A673 (cell line): Measurements from ENCODE around the gene ANK3. TPM values are rescaled to one million over a fixed set of nuclear protein-coding genes. Genes with fewer than 3 reads are reported as not detected.

Experiments used
- BruUV-seq: library from RNA; stranded (reverse); fragments of 400-500 nt; replicated peaks from 2 replicates; lab custom pipeline; 2021; lab: Mats Ljungman, UMichigan
- CTCF ChIA-PET: fragments of 300-600 bp; sonication (Branson Sonifier 250); formaldehyde crosslinking; loops from one replicate; lab custom pipeline; 2022; ENCODE audit warnings: antibody characterized with exemption; lab: Charles Lee
- POLR2A ChIA-PET: fragments of 300-600 bp; sonication (Branson Sonifier 250); formaldehyde crosslinking; loops from one replicate; lab custom pipeline; 2022; ENCODE audit warnings: antibody characterized with exemption; ENCODE audit not compliant: low non-redundant PET; lab: Charles Lee
- DNase-seq: peaks from one replicate; pipeline ENCODE4 v3.0.0-alpha.2; 2015; ENCODE audit warnings: low spot score
- H3K27ac ChIP-seq: fragments of 200-600 bp; sonication (generic); 2 replicates; pipeline ENCODE4 v1.5.1; 2016; ENCODE audit warnings: mixed run types, low read depth, mild to moderate bottlenecking, mixed read lengths, antibody characterized with exemption, low read length; ENCODE audit not compliant: poor library complexity, severe bottlenecking
- H3K27me3 ChIP-seq: fragments of 200-600 bp; sonication (generic); replicated peaks from 2 replicates; pipeline ENCODE4 v1.6.1; 2017; ENCODE audit warnings: mixed run types, low read depth, mild to moderate bottlenecking, mixed read lengths, antibody characterized with exemption, low read length; ENCODE audit not compliant: insufficient read depth, poor library complexity
- H3K36me3 ChIP-seq: fragments of 200-600 bp; sonication (generic); 2 replicates; pipeline ENCODE4 v1.6.1; 2016; ENCODE audit warnings: mixed run types, mild to moderate bottlenecking, mixed read lengths, antibody characterized with exemption, low read length; ENCODE audit not compliant: insufficient read depth, poor library complexity, severe bottlenecking
- H3K4me1 ChIP-seq: fragments of 200-600 bp; sonication (generic); 2 replicates; pipeline ENCODE4 v1.6.1; 2017; ENCODE audit warnings: mixed run types, mild to moderate bottlenecking, mixed read lengths, antibody characterized with exemption, low read length; ENCODE audit not compliant: insufficient read depth, poor library complexity, severe bottlenecking
- H3K4me3 ChIP-seq: fragments of 200-600 bp; sonication (generic); 2 replicates; pipeline ENCODE4 v1.5.1; 2016; ENCODE audit warnings: low read depth, mixed run types, mild to moderate bottlenecking, mixed read lengths, low read length; ENCODE audit not compliant: poor library complexity, severe bottlenecking
- H3K9me3 ChIP-seq: fragments of 200-600 bp; sonication (generic); 2 replicates; pipeline ENCODE4 v1.6.1; 2016; ENCODE audit warnings: mixed run types, low read depth, mild to moderate bottlenecking, mixed read lengths, antibody characterized with exemption, low read length; ENCODE audit not compliant: poor library complexity, severe bottlenecking
- EZH2 ChIP-seq: fragments of 200-600 bp; sonication (generic); IDR thresholded peaks from 2 replicates; pipeline ENCODE4 v1.6.1; 2017; ENCODE audit warnings: borderline replicate concordance, low read depth, mild to moderate bottlenecking, mixed read lengths, antibody characterized with exemption, low read length; ENCODE audit not compliant: poor library complexity, severe bottlenecking
- intact Hi-C: fragments of 100-400 bp; cut with micrococcal nuclease; formaldehyde crosslinking; loops from one replicate; pipeline ENCODE4 v1.10.0; 2022; ENCODE audit not compliant: unreplicated experiment
- total RNA-seq: library from RNA; stranded (reverse); gene quantifications from 2 replicates; pipeline ENCODE4 v1.2.3, GENCODE V29; 2021
- TF ChIP-seq, protein P1 (sequence below): fragments of 300-800, 200-600 bp; sonication (generic); conservative IDR thresholded peaks from 2 replicates; pipeline ENCODE4 v1.5.1; 2017; ENCODE audit warnings: low read depth, mild to moderate bottlenecking, antibody characterized with exemption, low read length, moderate library complexity, mixed read lengths

Gene ANK3
- total RNA-seq, 1 experiment from 2014 or later = 13.5 TPM

DNA sequence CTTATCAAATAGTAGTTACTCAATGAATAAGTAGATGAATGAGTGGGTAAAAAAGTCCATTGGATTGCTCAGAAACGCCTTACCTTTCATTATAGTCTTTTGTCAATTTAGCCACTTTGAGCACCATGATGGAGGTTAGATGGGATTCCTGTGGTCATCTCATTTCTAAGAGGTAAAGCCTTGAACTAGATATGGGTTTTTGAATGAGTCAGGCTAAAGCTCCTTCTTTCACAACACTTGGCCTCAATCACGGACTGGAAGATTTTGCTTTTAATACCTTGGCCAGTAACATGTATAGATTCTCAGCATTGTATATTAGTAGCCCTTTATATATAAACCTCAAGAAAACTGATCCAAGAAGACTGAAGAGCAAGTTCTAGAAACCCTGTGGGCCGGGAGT, 383.6 kb downstream of the ANK3 start:
- TF ChIP-seq, protein P1, sequence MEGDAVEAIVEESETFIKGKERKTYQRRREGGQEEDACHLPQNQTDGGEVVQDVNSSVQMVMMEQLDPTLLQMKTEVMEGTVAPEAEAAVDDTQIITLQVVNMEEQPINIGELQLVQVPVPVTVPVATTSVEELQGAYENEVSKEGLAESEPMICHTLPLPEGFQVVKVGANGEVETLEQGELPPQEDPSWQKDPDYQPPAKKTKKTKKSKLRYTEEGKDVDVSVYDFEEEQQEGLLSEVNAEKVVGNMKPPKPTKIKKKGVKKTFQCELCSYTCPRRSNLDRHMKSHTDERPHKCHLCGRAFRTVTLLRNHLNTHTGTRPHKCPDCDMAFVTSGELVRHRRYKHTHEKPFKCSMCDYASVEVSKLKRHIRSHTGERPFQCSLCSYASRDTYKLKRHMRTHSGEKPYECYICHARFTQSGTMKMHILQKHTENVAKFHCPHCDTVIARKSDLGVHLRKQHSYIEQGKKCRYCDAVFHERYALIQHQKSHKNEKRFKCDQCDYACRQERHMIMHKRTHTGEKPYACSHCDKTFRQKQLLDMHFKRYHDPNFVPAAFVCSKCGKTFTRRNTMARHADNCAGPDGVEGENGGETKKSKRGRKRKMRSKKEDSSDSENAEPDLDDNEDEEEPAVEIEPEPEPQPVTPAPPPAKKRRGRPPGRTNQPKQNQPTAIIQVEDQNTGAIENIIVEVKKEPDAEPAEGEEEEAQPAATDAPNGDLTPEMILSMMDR = no peak
- no peak for TF ChIP-seq EZH2
- Histone ChIP-seq H3K9me3 (no peaks in the 10 kb centered on the region), H3K4me3 (no peak overlapping the region), H3K36me3 (no peaks in the 10 kb centered on the region), H3K27me3 (peaks cover 16% of the 10 kb centered on the region), H3K27ac (no peak overlapping the region), H3K4me1 (no peaks in the 10 kb centered on the region)
- ChIA-PET CTCF (no interaction called here), POLR2A (no interaction called here)
- no peak for DNase-seq
- intact Hi-C loops = no loop called here
- BruUV-seq = no TSS peak

DNA sequence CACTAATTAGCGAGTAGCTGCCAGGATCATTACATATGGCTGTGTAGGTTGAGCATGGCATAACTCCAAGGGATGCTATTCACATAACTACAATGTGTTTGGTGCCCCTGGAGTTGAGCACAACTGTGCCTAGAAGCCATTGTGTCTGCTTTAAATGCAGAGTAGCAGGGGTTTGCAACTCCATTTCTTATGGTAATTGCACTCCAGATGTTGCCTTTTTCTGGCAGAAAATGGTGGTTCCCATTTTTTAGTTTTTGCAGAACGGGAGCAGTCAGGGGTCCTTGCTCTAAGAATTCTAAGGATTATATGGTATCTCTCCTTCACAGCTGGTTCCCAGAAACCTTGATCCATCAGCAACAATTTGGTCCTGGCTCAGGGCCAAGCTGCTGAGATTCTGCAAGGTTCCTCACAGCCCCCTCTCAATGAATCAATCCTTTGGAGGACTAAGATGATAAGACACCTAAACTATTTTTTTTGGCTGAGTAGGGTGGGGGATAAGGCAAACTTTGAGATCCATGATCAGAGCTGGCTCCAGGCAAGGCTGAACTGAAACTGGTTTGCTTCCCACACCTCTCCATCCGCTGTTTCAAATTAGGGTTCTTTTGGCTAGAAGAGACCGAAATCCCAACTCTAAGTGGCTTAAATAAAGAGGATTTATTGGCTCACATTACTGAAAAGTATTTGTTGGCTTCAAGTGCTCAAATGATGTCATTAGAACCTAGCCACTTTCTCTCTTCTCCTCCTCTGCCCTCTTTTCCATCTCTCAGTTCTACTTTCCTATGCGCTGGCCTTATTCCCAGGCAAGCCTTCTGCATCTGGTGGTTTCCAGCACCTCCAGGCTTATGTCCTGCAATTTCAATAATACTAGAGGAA, 385.8 kb downstream of the ANK3 start:
- ChIA-PET POLR2A (no interaction called here), CTCF (no interaction called here)
- H3K9me3 ChIP-seq = no peaks in the 10 kb centered on the region
- no peaks in the 10 kb centered on the region for H3K4me1 ChIP-seq
- no TSS peak for BruUV-seq
- no peaks in the 10 kb centered on the region for H3K36me3 ChIP-seq
- no peak overlapping the region for H3K4me3 ChIP-seq
- TF ChIP-seq EZH2 = no peak
- TF ChIP-seq, protein P1 = no peak
- DNase-seq = no peak
- intact Hi-C loops = no loop called here
- H3K27me3 ChIP-seq = peaks cover 16% of the 10 kb centered on the region
- H3K27ac ChIP-seq = no peak overlapping the region

DNA sequence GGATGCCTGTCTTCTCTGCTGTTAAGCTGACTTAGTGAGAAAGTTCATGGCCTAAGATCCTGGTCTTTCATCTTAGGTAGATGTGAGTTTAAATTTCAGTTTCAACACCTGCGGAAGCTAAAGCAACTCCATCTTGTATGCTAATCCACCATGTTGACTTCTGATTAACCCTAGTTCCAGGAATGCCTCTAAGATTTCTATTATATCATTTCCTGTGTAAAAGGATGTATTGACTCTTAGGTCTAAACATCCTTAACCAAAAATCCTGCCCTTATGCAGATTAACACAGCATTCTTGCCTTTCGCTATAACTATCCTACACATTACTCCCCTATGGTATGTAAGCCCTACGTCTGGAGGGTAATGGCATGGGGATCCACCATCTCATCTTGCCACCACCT, 388.9 kb downstream of the ANK3 start:
- ChIA-PET POLR2A (no interaction called here), CTCF (no interaction called here)
- Histone ChIP-seq H3K4me1 (no peaks in the 10 kb centered on the region), H3K36me3 (no peaks in the 10 kb centered on the region), H3K4me3 (no peak overlapping the region), H3K9me3 (no peaks in the 10 kb centered on the region), H3K27me3 (peaks cover 6% of the 10 kb centered on the region), H3K27ac (no peak overlapping the region)
- DNase-seq = no peak
- no TSS peak for BruUV-seq
- no peak for TF ChIP-seq EZH2
- TF ChIP-seq, protein P1 = no peak
- intact Hi-C loops = no loop called here
